ENCODE measurements around the gene EML2.

- TF ChIP-seq CTCF (IDR thresholded peaks at IDR 0.05) (no peak), POLR2A (IDR thresholded peaks at IDR 0.05) (no peak)
These were observed 24.6 kb upstream of the EML2 start for GRCh38 chr19:45663800-45664199.

All from uterus (tissue), 2 donors.